GM12878 (cell line): ENCODE measurements around the gene MAP3K6. TPM values are rescaled to one million over a fixed set of nuclear protein-coding genes. Genes with fewer than 3 reads are reported as not detected.

ENCODE experiments used
- ATAC-seq: fragments of 200-7000 bp; cut with Tn5 transposase; 3 replicates; pipeline ENCODE4 v1.9.1; 2020; ENCODE audit warnings: mild to moderate bottlenecking, moderate library complexity
- BruUV-seq: library from RNA; stranded (reverse); fragments of 400-500 nt; replicated peaks from 2 replicates; lab custom pipeline; 2021; lab: Mats Ljungman, UMichigan
- CTCF ChIA-PET: fragments of 300-600 bp; sonication (Branson Sonifier 250); formaldehyde crosslinking; extraction: SDS; loops from one replicate; lab custom pipeline; 2021; ENCODE audit warnings: inconsistent platforms; lab: Yijun Ruan, JAX
- POLR2A ChIA-PET: fragments of 350-600 bp; formaldehyde crosslinking; extraction: SDS; loops from one replicate; lab custom pipeline; 2021; ENCODE audit warnings: inconsistent platforms; lab: Charles Lee
- RAD21 ChIA-PET: fragments of 300-600 bp; sonication (Branson Sonifier 250); formaldehyde crosslinking; loops from one replicate; lab custom pipeline; 2023; ENCODE audit warnings: antibody characterized with exemption; ENCODE audit not compliant: unreplicated experiment; lab: Charles Lee
- SMC1A ChIA-PET: fragments of 300-600 bp; sonication (Branson Sonifier 250); formaldehyde crosslinking; loops from one replicate; lab custom pipeline; 2023; ENCODE audit not compliant: unreplicated experiment, uncharacterized antibody; lab: Charles Lee
- DNase-seq: peaks from one replicate; pipeline ENCODE4 v3.0.0-alpha.2; 2011; ENCODE audit warnings: low read depth, low spot score
- FAIRE-seq: peaks from 3 replicates; lab custom pipeline; 2011; peaks lifted over from hg19 to GRCh38; lab: Jason Lieb, UNC
- H2AFZ ChIP-seq: 2 replicates; pipeline ENCODE4 v1.6.0; 2011; ENCODE audit warnings: low read depth, low read length, control low read depth; ENCODE audit not compliant: control insufficient read depth
- H3K27ac ChIP-seq: 2 replicates; pipeline ENCODE4 v1.5.1; 2011; ENCODE audit warnings: control low read depth; ENCODE audit not compliant: control insufficient read depth, insufficient read depth
- H3K27me3 ChIP-seq, 2 experiments: replicated peaks in 1 of 2; 2 replicates each; pipeline versions ENCODE4 v1.6.0 to v1.6.1; 2011; ENCODE audit warnings: low read length in 1 of 2; ENCODE audit not compliant: control insufficient read depth in 2 of 2, insufficient read depth in 2 of 2
- H3K36me3 ChIP-seq, 2 experiments: 2 replicates each; pipeline ENCODE4 v1.5.1; 2011; ENCODE audit warnings: low read length in 1 of 2; ENCODE audit not compliant: control insufficient read depth in 2 of 2, insufficient read depth in 2 of 2
- H3K4me1 ChIP-seq: 2 replicates; pipeline ENCODE4 v1.6.1; 2011; ENCODE audit warnings: mild to moderate bottlenecking, low read length, moderate library complexity, mixed read lengths; ENCODE audit not compliant: control insufficient read depth, insufficient read depth
- H3K4me2 ChIP-seq: 2 replicates; pipeline ENCODE4 v1.6.0; 2011; ENCODE audit warnings: control low read depth; ENCODE audit not compliant: control insufficient read depth, insufficient read depth
- H3K4me3 ChIP-seq: fragments of 200-600 bp; sonication (generic); 2 replicates; pipeline ENCODE4 v1.5.1; 2016
- H3K79me2 ChIP-seq: 2 replicates; pipeline ENCODE4 v1.6.0; 2011; ENCODE audit warnings: low read length; ENCODE audit not compliant: control insufficient read depth, insufficient read depth
- H3K9ac ChIP-seq: 2 replicates; pipeline ENCODE4 v1.8.0; 2011; ENCODE audit warnings: low read length, control low read depth, mixed read lengths; ENCODE audit not compliant: control insufficient read depth, insufficient read depth
- H3K9me3 ChIP-seq: replicated peaks from 3 replicates; pipeline ENCODE4 v1.5.1; 2011; ENCODE audit warnings: mild to moderate bottlenecking, low read length; ENCODE audit not compliant: control insufficient read depth, insufficient read depth
- H4K20me1 ChIP-seq: 2 replicates; pipeline ENCODE4 v1.6.0; 2011; ENCODE audit not compliant: control insufficient read depth, insufficient read depth
- ESRRA ChIP-seq: IDR thresholded peaks from 2 replicates; pipeline ENCODE4 v1.6.1; 2012; ENCODE audit warnings: mild to moderate bottlenecking, low read length, improper control_type of control experiment
- EZH2 ChIP-seq: IDR thresholded peaks from 2 replicates; pipeline ENCODE4 v1.6.1; 2012; ENCODE audit warnings: low read depth, mild to moderate bottlenecking, control low read depth, inconsistent platforms, low read length, borderline replicate concordance; ENCODE audit not compliant: control insufficient read depth
- LARP7 ChIP-seq: fragments of 450-650 bp; IDR thresholded peaks from 2 replicates; pipeline ENCODE4 v1.6.1; 2017; ENCODE audit warnings: mild to moderate bottlenecking
- NFYA ChIP-seq: IDR thresholded peaks from 2 replicates; pipeline ENCODE4 v1.6.1; 2011; ENCODE audit warnings: low read depth, mild to moderate bottlenecking, low read length, improper control_type of control experiment, borderline replicate concordance
- RBBP5 ChIP-seq: fragments of 200-600 bp; sonication (generic); conservative IDR thresholded peaks from 2 replicates; pipeline ENCODE4 v1.6.1; 2016
- RELA ChIP-seq: fragments of 450-650 bp; IDR thresholded peaks from 2 replicates; pipeline ENCODE4 v1.8.0; 2014; ENCODE audit warnings: borderline replicate concordance; ENCODE audit not compliant: partially characterized antibody
- SP1 ChIP-seq: IDR thresholded peaks from one replicate; pipeline ENCODE4 v1.6.1; 2011; ENCODE audit warnings: low read depth, low read length
- ZNF217 ChIP-seq: fragments of 450-650 bp; IDR thresholded peaks from 2 replicates; pipeline ENCODE4 v1.6.1; 2017; ENCODE audit warnings: antibody characterized with exemption, mild to moderate bottlenecking
- WGBS: methylation state at CpG from one replicate; pipeline ENCODE4 v1.1.6; 2016; ENCODE audit warnings: low lambda C conversion rate; ENCODE audit not compliant: insufficient replicate concordance, insufficient coverage; ENCODE audit errors: missing lambda C conversion rate; 5-methylcytosine and 5-hydroxymethylcytosine counted together
- in situ Hi-C: fragments of 300-500 bp; cut with MboI; formaldehyde crosslinking; loops from 9 replicates; pipeline ENCODE4 v1.14.3; 2018; ENCODE audit warnings: mixed read lengths
- intact Hi-C: fragments of 100-400 bp; cut with micrococcal nuclease; formaldehyde crosslinking; loops from one replicate; pipeline ENCODE4 v1.14.2; 2022; ENCODE audit not compliant: unreplicated experiment
- polyA plus RNA-seq, 11 experiments: library from polyadenylated mRNA; depleted of rRNA in 4 of 11; unstranded in 6 of 11; stranded (reverse) in 5 of 11; fragments of >200 nt; fragmentation: Nextera tagmentation in 4 of 11; fragmentation: Illumina TruSeq in 1 of 11; extraction: Ambion mirVana in 4 of 11; extraction: Trizol in 1 of 11; gene quantifications; 1 replicate in 1 of 11; 2 replicates in 10 of 11; pipeline versions ENCODE4 v1.2.1 to v1.2.3, GENCODE V29; 2011 to 2016; ENCODE audit warnings: inconsistent platforms in 2 of 11, missing spikeins in 2 of 11, low read depth in 1 of 11
- total RNA-seq, 4 experiments: library from RNA; depleted of rRNA in 3 of 4; stranded (reverse); fragments of >200 nt in 3 of 4; fragmentation: Illumina TruSeq in 1 of 4; extraction: Trizol in 1 of 4; gene quantifications; 2 replicates each; pipeline versions ENCODE4 v1.2.1 to v1.2.3, GENCODE V29; 2013 to 2021
- TF ChIP-seq, protein P1 (sequence below): fragments of 450-650 bp; IDR thresholded peaks from 2 replicates; pipeline ENCODE4 v1.6.1; 2018; ENCODE audit warnings: borderline replicate concordance, mild to moderate bottlenecking; ENCODE audit not compliant: partially characterized antibody
- TF ChIP-seq, protein P2 (sequence below): IDR thresholded peaks from 2 replicates; pipeline ENCODE4 v1.6.1; 2011; ENCODE audit warnings: mild to moderate bottlenecking, low read depth, low read length, moderate library complexity; ENCODE audit not compliant: insufficient replicate concordance
- TF ChIP-seq, protein P3 (sequence below): fragments of 450-650 bp; IDR thresholded peaks from 2 replicates; pipeline ENCODE4 v1.6.1; 2018; ENCODE audit warnings: mild to moderate bottlenecking, low read depth, moderate library complexity; ENCODE audit not compliant: partially characterized antibody

The MAP3K6 gene
- total and polyA plus RNA-seq, 10 of the 15 experiments (the other 5 are each of a cell fraction or from before 2014, with no cell fraction given): 0.15 to 3.4 (median 1.2) TPM; not detected in 1

DNA sequence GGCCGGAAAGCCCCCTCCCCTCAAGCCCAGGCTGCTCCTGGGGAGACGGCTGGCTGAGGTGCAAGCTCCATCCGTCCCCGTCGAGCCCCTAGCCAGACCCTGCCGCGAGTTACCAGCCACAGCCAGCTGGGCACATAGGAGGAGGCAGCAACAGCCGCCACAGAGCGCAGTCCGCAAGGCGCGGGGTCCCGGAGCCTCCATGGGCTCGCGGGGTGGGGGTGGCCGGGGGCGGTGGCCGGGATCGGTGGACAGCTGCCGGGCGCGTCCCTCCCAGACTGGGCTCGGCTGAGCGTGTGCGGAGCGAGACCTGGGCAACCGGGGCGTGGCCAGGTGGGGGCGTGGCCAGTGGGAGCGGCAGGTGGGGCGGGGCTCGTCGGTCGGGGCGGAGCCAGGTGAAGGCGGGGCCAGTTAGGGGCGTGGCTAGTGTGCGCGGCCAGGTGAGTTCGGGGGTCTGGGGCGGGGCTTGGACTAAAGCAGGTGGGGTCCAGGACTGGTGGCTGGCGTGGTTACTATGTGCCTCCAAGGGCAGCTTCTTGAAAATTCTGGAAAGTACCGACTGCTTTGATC is 16.4 kb upstream of the MAP3K6 start, which contains the start of gene CD164L2:
CD164L2 (minus strand) TSS at position 295 of the 567 bp plus-strand sequence; CDS start at position 201, 94 bp downstream.
- Histone ChIP-seq H4K20me1 (no peaks in the 10 kb centered on the region), H3K36me3 (no peaks in the 10 kb centered on the region), H3K79me2 (no peaks in the 10 kb centered on the region), H3K27me3 (peaks cover 0 to 2% of the 10 kb centered on the region in 2 experiments; a peak in 2 of 4 replicates), H3K4me2 (no peak within 1 kb of the TSS), H3K9ac (no peak within 1 kb of the TSS), H3K9me3 (no peaks in the 10 kb centered on the region), H2AFZ (no peak within 1 kb of the TSS), H3K4me1 (no peaks in the 10 kb centered on the region; the same call in 1 of the 2 replicates), H3K4me3 (no peak within 1 kb of the TSS), H3K27ac (no peak within 1 kb of the TSS)
- CTCF ChIA-PET: interaction anchor here (0.6 to 1.8 kb wide), 5 partner anchors 12 to 83 kb away, joined by 3 to 9 read pairs (median 4); no protein-coding TSS in a partner anchor
- no peak for TF ChIP-seq ZNF217
- no peak for TF ChIP-seq ESRRA
- TF ChIP-seq RBBP5: no peak
- TF ChIP-seq, protein P1, sequence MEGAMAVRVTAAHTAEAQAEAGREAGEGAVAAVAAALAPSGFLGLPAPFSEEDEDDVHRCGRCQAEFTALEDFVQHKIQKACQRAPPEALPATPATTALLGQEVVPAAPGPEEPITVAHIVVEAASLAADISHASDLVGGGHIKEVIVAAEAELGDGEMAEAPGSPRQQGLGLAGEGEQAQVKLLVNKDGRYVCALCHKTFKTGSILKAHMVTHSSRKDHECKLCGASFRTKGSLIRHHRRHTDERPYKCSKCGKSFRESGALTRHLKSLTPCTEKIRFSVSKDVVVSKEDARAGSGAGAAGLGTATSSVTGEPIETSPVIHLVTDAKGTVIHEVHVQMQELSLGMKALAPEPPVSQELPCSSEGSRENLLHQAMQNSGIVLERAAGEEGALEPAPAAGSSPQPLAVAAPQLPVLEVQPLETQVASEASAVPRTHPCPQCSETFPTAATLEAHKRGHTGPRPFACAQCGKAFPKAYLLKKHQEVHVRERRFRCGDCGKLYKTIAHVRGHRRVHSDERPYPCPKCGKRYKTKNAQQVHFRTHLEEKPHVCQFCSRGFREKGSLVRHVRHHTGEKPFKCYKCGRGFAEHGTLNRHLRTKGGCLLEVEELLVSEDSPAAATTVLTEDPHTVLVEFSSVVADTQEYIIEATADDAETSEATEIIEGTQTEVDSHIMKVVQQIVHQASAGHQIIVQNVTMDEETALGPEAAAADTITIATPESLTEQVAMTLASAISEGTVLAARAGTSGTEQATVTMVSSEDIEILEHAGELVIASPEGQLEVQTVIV: no peak
- no peak for TF ChIP-seq LARP7
- TF ChIP-seq RELA: no peak
- no peak for TF ChIP-seq NFYA
- TF ChIP-seq, protein P2, sequence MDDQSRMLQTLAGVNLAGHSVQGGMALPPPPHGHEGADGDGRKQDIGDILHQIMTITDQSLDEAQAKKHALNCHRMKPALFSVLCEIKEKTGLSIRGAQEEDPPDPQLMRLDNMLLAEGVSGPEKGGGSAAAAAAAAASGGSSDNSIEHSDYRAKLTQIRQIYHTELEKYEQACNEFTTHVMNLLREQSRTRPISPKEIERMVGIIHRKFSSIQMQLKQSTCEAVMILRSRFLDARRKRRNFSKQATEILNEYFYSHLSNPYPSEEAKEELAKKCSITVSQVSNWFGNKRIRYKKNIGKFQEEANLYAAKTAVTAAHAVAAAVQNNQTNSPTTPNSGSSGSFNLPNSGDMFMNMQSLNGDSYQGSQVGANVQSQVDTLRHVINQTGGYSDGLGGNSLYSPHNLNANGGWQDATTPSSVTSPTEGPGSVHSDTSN: no peak
- TF ChIP-seq SP1: no peak
- TF ChIP-seq EZH2: no peak
- TF ChIP-seq, protein P3, sequence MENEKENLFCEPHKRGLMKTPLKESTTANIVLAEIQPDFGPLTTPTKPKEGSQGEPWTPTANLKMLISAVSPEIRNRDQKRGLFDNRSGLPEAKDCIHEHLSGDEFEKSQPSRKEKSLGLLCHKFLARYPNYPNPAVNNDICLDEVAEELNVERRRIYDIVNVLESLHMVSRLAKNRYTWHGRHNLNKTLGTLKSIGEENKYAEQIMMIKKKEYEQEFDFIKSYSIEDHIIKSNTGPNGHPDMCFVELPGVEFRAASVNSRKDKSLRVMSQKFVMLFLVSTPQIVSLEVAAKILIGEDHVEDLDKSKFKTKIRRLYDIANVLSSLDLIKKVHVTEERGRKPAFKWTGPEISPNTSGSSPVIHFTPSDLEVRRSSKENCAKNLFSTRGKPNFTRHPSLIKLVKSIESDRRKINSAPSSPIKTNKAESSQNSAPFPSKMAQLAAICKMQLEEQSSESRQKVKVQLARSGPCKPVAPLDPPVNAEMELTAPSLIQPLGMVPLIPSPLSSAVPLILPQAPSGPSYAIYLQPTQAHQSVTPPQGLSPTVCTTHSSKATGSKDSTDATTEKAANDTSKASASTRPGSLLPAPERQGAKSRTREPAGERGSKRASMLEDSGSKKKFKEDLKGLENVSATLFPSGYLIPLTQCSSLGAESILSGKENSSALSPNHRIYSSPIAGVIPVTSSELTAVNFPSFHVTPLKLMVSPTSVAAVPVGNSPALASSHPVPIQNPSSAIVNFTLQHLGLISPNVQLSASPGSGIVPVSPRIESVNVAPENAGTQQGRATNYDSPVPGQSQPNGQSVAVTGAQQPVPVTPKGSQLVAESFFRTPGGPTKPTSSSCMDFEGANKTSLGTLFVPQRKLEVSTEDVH: no peak
- in situ Hi-C loops: no loop called here
- SMC1A ChIA-PET: no interaction called here
- POLR2A ChIA-PET: no interaction called here
- FAIRE-seq: no peak
- intact Hi-C loops: no loop called here
- DNase-seq: no peak
- WGBS: 72% methylated on average over 19 of the region's 43 CpGs
- no TSS peak for BruUV-seq
- RAD21 ChIA-PET: interaction anchor here (1.5 kb wide), 1 partner anchor 18 kb away, joined by 5 read pairs; no protein-coding TSS in a partner anchor
- ATAC-seq: peak; percentile 54; the same call in 2 of the 3 replicates
